ENCODE data around the gene RPL7L1. TPM values are rescaled to one million over a fixed set of nuclear protein-coding genes. Genes with fewer than 3 reads are reported as not detected.

The RPL7L1 gene
- total RNA-seq, 4 donors from 2014 or later: 61.1 to 106 (median 87.9) TPM

- Histone ChIP-seq H3K4me3 (no peak overlapping the region), H3K27me3 (no peaks in the 10 kb centered on the region), H3K36me3 (peaks cover 0 to 30% of the 10 kb centered on the region in 2 donors), H3K27ac (no peak overlapping the region), H3K4me1 (no peaks in the 10 kb centered on the region), H3K9me3 (no peaks in the 10 kb centered on the region)
- ATAC-seq: no peak
- no peak for TF ChIP-seq EP300 (IDR thresholded peaks at IDR 0.05)
- TF ChIP-seq POLR2A (IDR thresholded peaks at IDR 0.05): no peak
- no peak for TF ChIP-seq CTCF (IDR thresholded peaks at IDR 0.05)
- no peak for TF ChIP-seq POLR2AphosphoS5 (IDR thresholded peaks at IDR 0.05)
- 63 to 100% methylated on average over 1 to 2 of the region's 2 CpGs for WGBS, 2 donors (ENCODE audit: low coverage in 1 of 2)
Measured at GRCh38 chr6:42846505-42846904, 32.9 kb upstream of the RPL7L1 start.

- no peak for TF ChIP-seq CTCF (IDR thresholded peaks at IDR 0.05)
- TF ChIP-seq EP300 (IDR thresholded peaks at IDR 0.05): no peak
- TF ChIP-seq POLR2A (IDR thresholded peaks at IDR 0.05): no peak
- TF ChIP-seq POLR2AphosphoS5 (IDR thresholded peaks at IDR 0.05): no peak
- no peak for ATAC-seq
- Histone ChIP-seq H3K36me3 (peaks cover 0 to 43% of the 10 kb centered on the region in 2 donors), H3K4me1 (no peaks in the 10 kb centered on the region), H3K9me3 (no peaks in the 10 kb centered on the region), H3K27ac (no peak overlapping the region), H3K4me3 (no peak overlapping the region), H3K27me3 (no peaks in the 10 kb centered on the region)
- 61 to 86% methylated on average over 4 of the region's 4 CpGs for WGBS, 2 donors (ENCODE audit: low coverage in 1 of 2)
Measured at GRCh38 chr6:42848700-42849099, 30.7 kb upstream of the RPL7L1 start.

GRCh38 chr6:42851599-42851998, 27.8 kb upstream of the RPL7L1 start:
- no peaks in the 10 kb centered on the region for H3K27me3 ChIP-seq
- H3K9me3 ChIP-seq: no peaks in the 10 kb centered on the region
- H3K4me1 ChIP-seq: no peaks in the 10 kb centered on the region
- TF ChIP-seq EP300 (IDR thresholded peaks at IDR 0.05): no peak
- no peak for TF ChIP-seq POLR2AphosphoS5 (IDR thresholded peaks at IDR 0.05)
- no peak for TF ChIP-seq CTCF (IDR thresholded peaks at IDR 0.05)
- TF ChIP-seq POLR2A (IDR thresholded peaks at IDR 0.05): no peak
- no peak for ATAC-seq
- WGBS, 2 donors (ENCODE audit: low coverage in 1 of 2): 80 to 95% methylated on average over 2 of the region's 2 CpGs
- no peak overlapping the region for H3K27ac ChIP-seq
- H3K4me3 ChIP-seq: no peak overlapping the region
- peaks cover 2 to 63% of the 10 kb centered on the region in 2 donors for H3K36me3 ChIP-seq

- Histone ChIP-seq H3K27ac (no peak overlapping the region), H3K4me3 (no peak overlapping the region), H3K9me3 (no peaks in the 10 kb centered on the region), H3K27me3 (no peaks in the 10 kb centered on the region), H3K36me3 (peaks cover 9 to 100% of the 10 kb centered on the region in 2 donors), H3K4me1 (no peaks in the 10 kb centered on the region)
- ATAC-seq: no peak
- WGBS, 2 donors (ENCODE audit: low coverage in 1 of 2): 77% methylated on average over 1 of the region's 1 CpG; no CpG with 5 or more reads in 1 of the 2 donors
- TF ChIP-seq POLR2A (IDR thresholded peaks at IDR 0.05) (no peak), EP300 (IDR thresholded peaks at IDR 0.05) (no peak), POLR2AphosphoS5 (IDR thresholded peaks at IDR 0.05) (no peak), CTCF (IDR thresholded peaks at IDR 0.05) (no peak)
Measured at GRCh38 chr6:42860036-42860435, 19.4 kb upstream of the RPL7L1 start.

- Histone ChIP-seq H3K27me3 (no peaks in the 10 kb centered on the region), H3K36me3 (peaks cover 9 to 100% of the 10 kb centered on the region in 2 donors)
- 78 to 92% methylated on average over 5 to 6 of the region's 6 CpGs for WGBS, 2 donors (ENCODE audit: low coverage in 1 of 2)
Measured at GRCh38 chr6:42860481-42860880, 18.9 kb upstream of the RPL7L1 start.

More at GRCh38 chr6:42860481-42860880, 18.9 kb upstream of the RPL7L1 start:
- no peak overlapping the region for H3K27ac ChIP-seq
- H3K4me3 ChIP-seq: no peak overlapping the region
- no peaks in the 10 kb centered on the region for H3K4me1 ChIP-seq
- ATAC-seq: no peak
- TF ChIP-seq EP300 (IDR thresholded peaks at IDR 0.05): no peak
- TF ChIP-seq POLR2AphosphoS5 (IDR thresholded peaks at IDR 0.05): no peak
- TF ChIP-seq CTCF (IDR thresholded peaks at IDR 0.05): no peak
- TF ChIP-seq POLR2A (IDR thresholded peaks at IDR 0.05): no peak
- no peaks in the 10 kb centered on the region for H3K9me3 ChIP-seq
